HL-60 (cell line): ENCODE results near the gene PRKCE.

Experiments
- DNase-seq, 2 experiments: peaks; one replicate each; pipeline ENCODE4 v3.0.0-alpha.2; 2010 to 2020; ENCODE audit warnings: low read depth in 1 of 2, low spot score in 1 of 2
- H3K27ac ChIP-seq: fragments of 250-450 bp; sonication (Bioruptor Pico); replicated peaks from 2 replicates; pipeline ENCODE4 v1.5.1; 2020; ENCODE audit warnings: mild to moderate bottlenecking, moderate library complexity
- H3K27me3 ChIP-seq: fragments of 250-450 bp; sonication (Bioruptor Pico); 2 replicates; pipeline ENCODE4 v1.5.1; 2021; ENCODE audit warnings: mild to moderate bottlenecking, moderate library complexity; ENCODE audit not compliant: insufficient read depth, poor library complexity, severe bottlenecking
- H3K4me3 ChIP-seq: replicated peaks from 2 replicates; pipeline ENCODE4 v1.5.1; 2011; ENCODE audit warnings: mild to moderate bottlenecking, control low read depth, low read length; ENCODE audit not compliant: insufficient read depth
- GABPA ChIP-seq: IDR thresholded peaks from 2 replicates; pipeline ENCODE4 v1.6.1; 2012; ENCODE audit warnings: low read depth
- POLR2AphosphoS5 ChIP-seq: IDR thresholded peaks from 2 replicates; pipeline ENCODE4 v1.6.1; 2012; ENCODE audit warnings: low read depth
- SPI1 ChIP-seq: IDR thresholded peaks from 2 replicates; pipeline ENCODE4 v1.6.1; 2012; ENCODE audit warnings: low read depth, mild to moderate bottlenecking, borderline replicate concordance
- TF ChIP-seq, protein P1 (sequence below): IDR thresholded peaks from one replicate; pipeline ENCODE4 v1.5.1; 2011; ENCODE audit warnings: low read length, control low read depth, inconsistent platforms; ENCODE audit not compliant: insufficient read depth
- TF ChIP-seq, protein P2 (sequence below): IDR thresholded peaks from 2 replicates; pipeline ENCODE4 v1.6.1; 2012; ENCODE audit warnings: low read depth; ENCODE audit not compliant: insufficient replicate concordance

PRKCE gene

DNA sequence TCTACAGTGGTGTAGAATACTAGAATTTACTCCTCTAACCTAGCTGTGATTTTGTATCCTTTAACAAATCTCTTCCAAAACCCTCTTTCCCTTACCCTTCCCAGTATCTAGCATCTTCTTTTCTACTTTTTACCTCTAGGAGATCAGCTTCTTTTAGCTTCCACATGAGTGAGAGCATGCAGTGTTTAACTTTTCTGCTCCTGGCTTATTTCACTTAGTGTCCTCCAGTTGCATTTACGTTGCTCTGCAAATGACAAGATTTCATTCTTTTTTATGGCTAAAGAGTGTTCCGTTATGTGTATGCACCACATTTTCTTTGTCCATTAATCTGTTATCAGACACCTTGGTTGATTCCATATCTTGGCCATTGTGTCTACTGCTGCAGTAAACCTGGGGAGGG lies 228.5 kb downstream of the PRKCE start:
- no peaks in the 10 kb centered on the region for H3K27me3 ChIP-seq
- no peak overlapping the region for H3K4me3 ChIP-seq
- no peak overlapping the region for H3K27ac ChIP-seq
- TF ChIP-seq, protein P1, sequence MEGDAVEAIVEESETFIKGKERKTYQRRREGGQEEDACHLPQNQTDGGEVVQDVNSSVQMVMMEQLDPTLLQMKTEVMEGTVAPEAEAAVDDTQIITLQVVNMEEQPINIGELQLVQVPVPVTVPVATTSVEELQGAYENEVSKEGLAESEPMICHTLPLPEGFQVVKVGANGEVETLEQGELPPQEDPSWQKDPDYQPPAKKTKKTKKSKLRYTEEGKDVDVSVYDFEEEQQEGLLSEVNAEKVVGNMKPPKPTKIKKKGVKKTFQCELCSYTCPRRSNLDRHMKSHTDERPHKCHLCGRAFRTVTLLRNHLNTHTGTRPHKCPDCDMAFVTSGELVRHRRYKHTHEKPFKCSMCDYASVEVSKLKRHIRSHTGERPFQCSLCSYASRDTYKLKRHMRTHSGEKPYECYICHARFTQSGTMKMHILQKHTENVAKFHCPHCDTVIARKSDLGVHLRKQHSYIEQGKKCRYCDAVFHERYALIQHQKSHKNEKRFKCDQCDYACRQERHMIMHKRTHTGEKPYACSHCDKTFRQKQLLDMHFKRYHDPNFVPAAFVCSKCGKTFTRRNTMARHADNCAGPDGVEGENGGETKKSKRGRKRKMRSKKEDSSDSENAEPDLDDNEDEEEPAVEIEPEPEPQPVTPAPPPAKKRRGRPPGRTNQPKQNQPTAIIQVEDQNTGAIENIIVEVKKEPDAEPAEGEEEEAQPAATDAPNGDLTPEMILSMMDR: no peak
- TF ChIP-seq POLR2AphosphoS5 (no peak), GABPA (no peak), SPI1 (no peak)
- TF ChIP-seq, protein P2, sequence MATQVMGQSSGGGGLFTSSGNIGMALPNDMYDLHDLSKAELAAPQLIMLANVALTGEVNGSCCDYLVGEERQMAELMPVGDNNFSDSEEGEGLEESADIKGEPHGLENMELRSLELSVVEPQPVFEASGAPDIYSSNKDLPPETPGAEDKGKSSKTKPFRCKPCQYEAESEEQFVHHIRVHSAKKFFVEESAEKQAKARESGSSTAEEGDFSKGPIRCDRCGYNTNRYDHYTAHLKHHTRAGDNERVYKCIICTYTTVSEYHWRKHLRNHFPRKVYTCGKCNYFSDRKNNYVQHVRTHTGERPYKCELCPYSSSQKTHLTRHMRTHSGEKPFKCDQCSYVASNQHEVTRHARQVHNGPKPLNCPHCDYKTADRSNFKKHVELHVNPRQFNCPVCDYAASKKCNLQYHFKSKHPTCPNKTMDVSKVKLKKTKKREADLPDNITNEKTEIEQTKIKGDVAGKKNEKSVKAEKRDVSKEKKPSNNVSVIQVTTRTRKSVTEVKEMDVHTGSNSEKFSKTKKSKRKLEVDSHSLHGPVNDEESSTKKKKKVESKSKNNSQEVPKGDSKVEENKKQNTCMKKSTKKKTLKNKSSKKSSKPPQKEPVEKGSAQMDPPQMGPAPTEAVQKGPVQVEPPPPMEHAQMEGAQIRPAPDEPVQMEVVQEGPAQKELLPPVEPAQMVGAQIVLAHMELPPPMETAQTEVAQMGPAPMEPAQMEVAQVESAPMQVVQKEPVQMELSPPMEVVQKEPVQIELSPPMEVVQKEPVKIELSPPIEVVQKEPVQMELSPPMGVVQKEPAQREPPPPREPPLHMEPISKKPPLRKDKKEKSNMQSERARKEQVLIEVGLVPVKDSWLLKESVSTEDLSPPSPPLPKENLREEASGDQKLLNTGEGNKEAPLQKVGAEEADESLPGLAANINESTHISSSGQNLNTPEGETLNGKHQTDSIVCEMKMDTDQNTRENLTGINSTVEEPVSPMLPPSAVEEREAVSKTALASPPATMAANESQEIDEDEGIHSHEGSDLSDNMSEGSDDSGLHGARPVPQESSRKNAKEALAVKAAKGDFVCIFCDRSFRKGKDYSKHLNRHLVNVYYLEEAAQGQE: no peak
- no peak for DNase-seq

DNA sequence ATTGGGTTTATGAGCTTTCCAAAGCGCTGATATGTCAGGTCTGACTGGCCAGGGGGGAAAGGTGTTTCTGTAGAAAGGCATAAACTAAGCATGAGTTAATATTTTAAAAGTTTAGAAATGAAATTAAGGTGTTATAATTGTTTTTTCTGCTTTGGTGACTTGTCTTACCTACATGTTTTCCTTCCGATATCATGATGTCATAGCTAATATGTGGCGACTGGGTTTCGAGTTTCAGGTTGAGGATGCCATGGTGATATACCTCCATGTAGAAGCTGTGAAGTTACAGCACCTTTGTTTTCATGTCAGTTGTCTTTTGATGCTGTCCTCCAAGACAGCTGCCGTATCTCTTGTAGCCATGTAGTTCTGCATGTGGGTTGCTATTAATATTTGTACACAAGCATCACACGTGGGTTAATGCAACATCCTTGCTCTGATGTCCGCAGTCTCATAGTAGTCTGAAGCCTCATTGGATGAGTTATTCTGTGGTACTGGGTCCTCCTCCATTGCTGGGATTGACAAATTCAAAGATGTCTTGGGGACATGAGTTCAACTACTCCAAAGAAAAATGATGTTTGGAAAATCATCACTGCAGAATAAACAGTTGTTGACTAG lies 230.6 kb downstream of the PRKCE start:
- Histone ChIP-seq H3K4me3 (no peak overlapping the region), H3K27me3 (no peaks in the 10 kb centered on the region), H3K27ac (no peak overlapping the region)
- TF ChIP-seq POLR2AphosphoS5: no peak
- TF ChIP-seq SPI1: no peak
- no peak for DNase-seq

DNA sequence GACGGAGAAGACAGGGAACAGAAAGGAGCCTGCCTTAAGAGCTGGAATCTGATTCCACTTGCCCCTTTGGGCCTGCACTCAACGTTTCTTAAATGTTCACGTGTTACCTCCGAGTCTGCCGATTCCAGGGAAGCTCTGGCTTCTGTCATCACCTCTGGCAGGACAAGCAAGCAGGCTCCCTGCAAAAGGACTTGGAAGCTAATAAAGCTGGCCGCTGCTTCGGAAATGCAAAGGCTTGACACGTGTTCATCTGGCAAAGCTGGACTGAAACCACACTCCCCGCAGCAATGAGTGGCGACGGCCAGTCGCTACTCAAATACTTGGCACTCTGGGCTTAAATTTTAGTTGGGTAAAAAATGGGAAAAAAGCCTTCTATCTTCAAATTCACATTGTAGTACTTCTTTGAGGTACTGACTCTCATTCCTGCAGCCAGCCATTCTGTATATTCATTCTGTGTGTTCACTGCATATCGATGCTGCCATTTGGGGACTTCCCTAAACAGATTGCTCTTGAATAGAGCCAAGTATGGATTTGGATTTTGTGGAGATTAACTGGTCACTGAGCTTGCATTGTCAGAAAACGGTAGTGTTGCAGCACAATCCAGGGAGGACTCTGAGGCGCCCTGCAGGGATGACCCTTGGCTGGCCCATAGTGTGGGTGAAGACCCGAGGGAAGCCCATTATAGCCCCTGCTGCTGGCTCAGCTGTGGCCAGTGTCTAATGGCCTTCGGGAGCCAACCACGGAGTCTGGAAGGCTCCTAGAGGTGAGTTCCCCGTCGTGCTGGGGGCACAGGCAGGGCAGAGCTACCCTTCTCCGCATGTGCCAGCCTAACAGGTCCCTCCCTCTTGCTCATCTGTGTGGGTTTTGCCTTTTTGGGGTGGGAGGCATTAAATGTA lies 231.5 kb downstream of the PRKCE start:
- H3K27me3 ChIP-seq: no peaks in the 10 kb centered on the region
- no peak overlapping the region for H3K27ac ChIP-seq
- no peak for TF ChIP-seq GABPA
- no peak for TF ChIP-seq POLR2AphosphoS5
- TF ChIP-seq, protein P1: no peak
- no peak for TF ChIP-seq SPI1
- TF ChIP-seq, protein P2: no peak
- no peak overlapping the region for H3K4me3 ChIP-seq
- DNase-seq: no peak

DNA sequence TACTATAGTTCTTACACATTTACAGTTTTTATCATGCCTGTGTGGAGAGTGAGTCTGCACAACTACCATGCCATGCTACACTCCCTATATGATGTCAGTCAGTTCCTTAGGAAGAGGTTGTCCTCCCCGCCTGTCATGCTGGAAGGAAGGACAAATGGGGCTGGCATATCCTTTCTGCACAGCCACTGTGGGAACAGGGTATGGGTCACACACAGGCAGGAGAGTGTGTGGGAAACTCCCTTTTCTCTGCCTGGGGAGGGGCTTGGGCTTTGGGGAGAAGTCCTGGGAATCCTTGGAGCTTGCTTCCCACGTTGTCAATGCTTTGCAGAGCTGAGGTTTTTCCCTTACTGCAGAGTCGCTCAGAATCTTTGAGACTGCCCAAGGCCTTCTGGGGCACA lies 232.1 kb downstream of the PRKCE start:
- no peak for DNase-seq
- Histone ChIP-seq H3K4me3 (no peak overlapping the region), H3K27me3 (no peaks in the 10 kb centered on the region), H3K27ac (no peak overlapping the region)
- TF ChIP-seq POLR2AphosphoS5: no peak
- TF ChIP-seq GABPA: no peak
- TF ChIP-seq, protein P1: no peak
- TF ChIP-seq SPI1: no peak
- TF ChIP-seq, protein P2: no peak
